B cell (primary cell): ENCODE results near the gene TMED10.

Source experiments
- EZH2 ChIP-seq: IDR thresholded peaks from 2 replicates; pipeline ENCODE4 v1.6.1; 2012; ENCODE audit warnings: borderline replicate concordance, low read depth, mild to moderate bottlenecking, moderate library complexity, low read length; ENCODE audit not compliant: insufficient read depth, poor library complexity, severe bottlenecking
- TF ChIP-seq, protein P1 (sequence below): fragments of 200-600 bp; IDR thresholded peaks from one replicate; pipeline ENCODE4 v1.8.0; 2022; ENCODE audit warnings: antibody characterized with exemption, mild to moderate bottlenecking

DNA sequence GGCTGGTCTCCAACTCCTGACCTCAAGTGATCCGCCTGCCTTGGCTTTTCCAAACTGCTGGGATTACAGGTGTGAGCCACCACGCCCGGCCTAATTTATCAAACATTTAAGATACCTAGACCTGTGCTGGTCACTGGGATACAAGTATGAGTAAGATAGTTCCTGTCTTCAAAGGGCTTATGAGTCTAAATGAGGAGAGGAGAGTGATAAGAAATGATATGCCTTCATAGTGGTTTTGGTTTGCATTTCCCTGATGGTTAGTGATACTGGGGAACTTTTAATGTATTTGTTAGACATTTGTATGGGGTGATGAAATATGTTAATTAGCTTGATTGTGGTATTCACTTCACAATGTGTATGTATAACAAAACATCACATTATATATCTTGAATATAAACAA, 21.2 kb downstream of the TMED10 start:
- TF ChIP-seq, protein P1, sequence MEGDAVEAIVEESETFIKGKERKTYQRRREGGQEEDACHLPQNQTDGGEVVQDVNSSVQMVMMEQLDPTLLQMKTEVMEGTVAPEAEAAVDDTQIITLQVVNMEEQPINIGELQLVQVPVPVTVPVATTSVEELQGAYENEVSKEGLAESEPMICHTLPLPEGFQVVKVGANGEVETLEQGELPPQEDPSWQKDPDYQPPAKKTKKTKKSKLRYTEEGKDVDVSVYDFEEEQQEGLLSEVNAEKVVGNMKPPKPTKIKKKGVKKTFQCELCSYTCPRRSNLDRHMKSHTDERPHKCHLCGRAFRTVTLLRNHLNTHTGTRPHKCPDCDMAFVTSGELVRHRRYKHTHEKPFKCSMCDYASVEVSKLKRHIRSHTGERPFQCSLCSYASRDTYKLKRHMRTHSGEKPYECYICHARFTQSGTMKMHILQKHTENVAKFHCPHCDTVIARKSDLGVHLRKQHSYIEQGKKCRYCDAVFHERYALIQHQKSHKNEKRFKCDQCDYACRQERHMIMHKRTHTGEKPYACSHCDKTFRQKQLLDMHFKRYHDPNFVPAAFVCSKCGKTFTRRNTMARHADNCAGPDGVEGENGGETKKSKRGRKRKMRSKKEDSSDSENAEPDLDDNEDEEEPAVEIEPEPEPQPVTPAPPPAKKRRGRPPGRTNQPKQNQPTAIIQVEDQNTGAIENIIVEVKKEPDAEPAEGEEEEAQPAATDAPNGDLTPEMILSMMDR = no peak
- TF ChIP-seq EZH2 = no peak
